GM18526 (cell line): Measurements from ENCODE around the gene GRB7.

Source experiments
- POLR2A ChIP-seq: IDR thresholded peaks from 3 replicates; pipeline ENCODE4 v1.6.1; 2011; ENCODE audit not compliant: insufficient read length; ENCODE audit errors: extremely low read depth

GRB7 gene

DNA sequence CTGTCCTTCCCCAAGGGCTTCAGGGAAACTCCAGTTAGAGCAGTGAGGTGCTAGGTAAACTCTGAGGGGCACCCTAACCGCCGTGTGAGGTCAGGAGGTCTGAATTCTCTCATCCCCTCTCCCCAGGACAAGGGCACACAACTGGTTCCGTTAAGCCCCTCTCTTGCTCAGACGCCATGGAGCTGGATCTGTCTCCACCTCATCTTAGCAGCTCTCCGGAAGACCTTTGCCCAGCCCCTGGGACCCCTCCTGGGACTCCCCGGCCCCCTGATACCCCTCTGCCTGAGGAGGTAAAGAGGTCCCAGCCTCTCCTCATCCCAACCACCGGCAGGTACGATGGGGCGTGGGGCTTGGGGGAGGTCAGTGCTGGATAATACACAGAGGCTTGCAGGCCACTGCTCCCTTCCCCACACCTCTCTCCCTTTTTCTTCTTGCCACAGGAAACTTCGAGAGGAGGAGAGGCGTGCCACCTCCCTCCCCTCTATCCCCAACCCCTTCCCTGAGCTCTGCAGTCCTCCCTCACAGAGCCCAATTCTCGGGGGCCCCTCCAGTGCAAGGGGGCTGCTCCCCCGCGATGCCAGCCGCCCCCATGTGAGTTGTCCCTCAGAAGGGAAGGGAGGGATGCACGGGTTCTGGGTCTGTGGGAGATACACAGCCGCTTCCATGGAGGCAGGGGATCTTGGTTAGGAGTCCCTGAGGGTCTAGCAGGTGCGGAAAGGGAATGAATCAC, 4.6 kb downstream of the GRB7 start:
- TF ChIP-seq POLR2A, result no peak

DNA sequence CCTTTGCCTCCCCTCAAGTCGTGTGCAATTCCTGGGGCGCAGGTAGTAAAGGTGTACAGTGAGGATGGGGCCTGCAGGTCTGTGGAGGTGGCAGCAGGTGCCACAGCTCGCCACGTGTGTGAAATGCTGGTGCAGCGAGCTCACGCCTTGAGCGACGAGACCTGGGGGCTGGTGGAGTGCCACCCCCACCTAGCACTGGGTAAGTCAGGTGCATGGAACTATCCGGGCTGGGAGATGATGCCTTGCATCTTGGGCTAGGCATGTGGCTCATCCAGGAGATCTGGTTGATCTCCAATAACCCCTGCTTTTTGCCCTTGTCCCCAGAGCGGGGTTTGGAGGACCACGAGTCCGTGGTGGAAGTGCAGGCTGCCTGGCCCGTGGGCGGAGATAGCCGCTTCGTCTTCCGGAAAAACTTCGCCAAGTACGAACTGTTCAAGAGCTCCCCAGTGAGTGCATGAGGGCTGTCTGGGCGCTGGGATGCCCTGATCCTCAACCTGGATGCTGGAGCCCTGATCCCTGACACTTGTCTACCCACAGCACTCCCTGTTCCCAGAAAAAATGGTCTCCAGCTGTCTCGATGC, 5.2 kb downstream of the GRB7 start:
- TF ChIP-seq POLR2A, result no peak

DNA sequence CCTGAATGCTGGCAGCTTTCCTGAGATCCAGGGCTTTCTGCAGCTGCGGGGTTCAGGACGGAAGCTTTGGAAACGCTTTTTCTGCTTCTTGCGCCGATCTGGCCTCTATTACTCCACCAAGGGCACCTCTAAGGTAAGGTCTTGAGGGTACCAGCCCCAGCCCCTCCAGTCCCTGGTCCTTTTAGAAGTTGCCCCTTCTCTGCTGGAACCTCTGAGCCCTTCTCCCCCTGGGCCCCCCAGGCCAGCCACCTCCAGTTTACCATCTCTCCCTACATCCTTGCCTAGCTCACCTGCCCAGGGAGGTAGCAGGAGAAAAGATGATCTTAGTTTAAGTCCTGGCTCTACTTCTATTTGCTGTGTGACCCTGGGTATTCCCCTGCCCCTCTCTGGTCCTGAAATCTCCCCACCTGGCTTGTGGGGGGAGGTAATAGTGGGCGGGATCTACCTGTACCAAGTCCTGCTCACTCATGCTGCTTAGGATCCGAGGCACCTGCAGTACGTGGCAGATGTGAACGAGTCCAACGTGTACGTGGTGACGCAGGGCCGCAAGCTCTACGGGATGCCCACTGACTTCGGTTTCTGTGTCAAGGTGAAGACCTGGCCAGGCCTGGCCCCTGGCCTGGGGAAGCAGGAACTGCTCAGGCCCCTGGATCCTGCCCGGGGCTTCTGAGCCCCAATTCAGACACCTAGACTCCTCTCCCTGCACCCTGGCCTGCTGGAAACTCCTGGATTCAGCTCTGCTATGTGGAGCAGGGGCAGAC, 6.5 kb downstream of the GRB7 start:
- no peak for TF ChIP-seq POLR2A

DNA sequence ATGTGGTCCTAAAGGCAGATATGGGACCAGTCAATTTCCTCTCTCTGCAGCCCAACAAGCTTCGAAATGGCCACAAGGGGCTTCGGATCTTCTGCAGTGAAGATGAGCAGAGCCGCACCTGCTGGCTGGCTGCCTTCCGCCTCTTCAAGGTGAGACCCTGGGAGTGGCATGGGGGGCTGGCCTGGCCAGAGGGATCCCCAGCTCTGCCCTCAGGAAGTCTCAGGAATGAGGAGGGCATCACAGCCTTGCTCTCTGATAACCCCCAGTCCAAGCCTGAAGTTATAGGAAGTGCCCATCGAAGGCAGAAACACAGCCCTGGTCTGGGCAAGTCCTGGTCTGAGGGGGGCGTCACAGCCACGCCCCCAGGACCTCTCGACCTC, 7.1 kb downstream of the GRB7 start:
- no peak for TF ChIP-seq POLR2A

DNA sequence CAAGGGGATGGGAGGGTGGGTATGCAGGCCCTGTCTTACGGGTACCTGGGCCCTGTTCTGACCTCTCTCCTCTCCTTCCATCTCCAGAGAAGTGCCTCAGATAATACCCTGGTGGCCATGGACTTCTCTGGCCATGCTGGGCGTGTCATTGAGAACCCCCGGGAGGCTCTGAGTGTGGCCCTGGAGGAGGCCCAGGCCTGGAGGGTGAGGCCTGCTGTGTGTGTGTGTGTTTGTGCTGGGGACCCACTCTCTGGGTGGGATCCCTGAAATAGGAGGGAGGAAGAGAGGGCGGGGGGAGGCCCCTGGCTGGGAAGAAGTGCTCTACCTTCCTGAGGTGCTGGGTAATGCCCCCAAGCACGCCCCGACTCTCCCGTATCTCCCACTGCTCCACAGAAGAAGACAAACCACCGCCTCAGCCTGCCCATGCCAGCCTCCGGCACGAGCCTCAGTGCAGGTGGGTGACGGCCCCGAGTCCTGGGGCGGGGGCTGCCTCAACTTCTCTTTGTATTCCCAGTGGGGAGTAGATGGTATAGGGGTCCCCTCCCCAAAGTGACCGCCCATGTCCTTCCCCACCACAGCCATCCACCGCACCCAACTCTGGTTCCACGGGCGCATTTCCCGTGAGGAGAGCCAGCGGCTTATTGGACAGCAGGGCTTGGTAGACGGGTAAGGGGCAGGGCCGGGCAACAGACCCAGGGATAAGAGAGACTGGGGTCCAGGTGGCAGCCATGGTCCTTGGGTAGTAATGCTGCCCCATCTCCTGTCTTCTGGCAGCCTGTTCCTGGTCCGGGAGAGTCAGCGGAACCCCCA, 7.8 kb downstream of the GRB7 start:
- no peak for TF ChIP-seq POLR2A

DNA sequence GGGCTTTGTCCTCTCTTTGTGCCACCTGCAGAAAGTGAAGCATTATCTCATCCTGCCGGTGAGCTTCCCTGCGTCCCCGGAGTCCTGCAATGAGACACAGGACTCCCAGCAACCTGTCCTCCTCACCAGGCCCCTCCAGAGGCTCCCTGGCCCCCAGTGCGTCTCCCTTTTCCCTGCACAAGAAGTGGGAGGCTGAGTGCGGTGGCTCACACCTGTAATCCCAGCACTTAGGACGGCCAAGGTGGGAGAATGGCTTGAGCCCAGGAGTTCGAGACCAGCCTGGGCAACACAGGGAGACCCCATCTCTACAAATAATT, 8.4 kb downstream of the GRB7 start:
- TF ChIP-seq POLR2A, result no peak

DNA sequence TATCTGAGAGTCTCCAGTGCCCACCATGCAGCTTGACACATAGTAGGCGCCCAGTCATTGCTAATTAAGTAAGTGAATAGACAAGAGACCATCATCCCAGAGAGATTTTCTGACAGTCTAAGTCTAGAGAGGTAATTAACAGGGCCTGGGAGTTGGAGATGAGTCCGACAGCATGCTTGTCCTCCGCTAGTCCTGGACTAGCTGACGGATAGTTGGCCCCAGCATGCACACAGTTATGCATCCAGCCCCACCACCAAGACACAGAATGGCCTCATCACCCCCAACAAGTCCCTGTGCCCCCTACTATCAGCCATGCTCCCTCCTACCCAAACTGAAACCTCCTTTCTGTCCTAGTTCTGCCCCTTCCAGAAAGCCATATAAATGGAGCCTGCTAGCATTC, 10.0 kb downstream of the GRB7 start:
- TF ChIP-seq POLR2A, result no peak

DNA sequence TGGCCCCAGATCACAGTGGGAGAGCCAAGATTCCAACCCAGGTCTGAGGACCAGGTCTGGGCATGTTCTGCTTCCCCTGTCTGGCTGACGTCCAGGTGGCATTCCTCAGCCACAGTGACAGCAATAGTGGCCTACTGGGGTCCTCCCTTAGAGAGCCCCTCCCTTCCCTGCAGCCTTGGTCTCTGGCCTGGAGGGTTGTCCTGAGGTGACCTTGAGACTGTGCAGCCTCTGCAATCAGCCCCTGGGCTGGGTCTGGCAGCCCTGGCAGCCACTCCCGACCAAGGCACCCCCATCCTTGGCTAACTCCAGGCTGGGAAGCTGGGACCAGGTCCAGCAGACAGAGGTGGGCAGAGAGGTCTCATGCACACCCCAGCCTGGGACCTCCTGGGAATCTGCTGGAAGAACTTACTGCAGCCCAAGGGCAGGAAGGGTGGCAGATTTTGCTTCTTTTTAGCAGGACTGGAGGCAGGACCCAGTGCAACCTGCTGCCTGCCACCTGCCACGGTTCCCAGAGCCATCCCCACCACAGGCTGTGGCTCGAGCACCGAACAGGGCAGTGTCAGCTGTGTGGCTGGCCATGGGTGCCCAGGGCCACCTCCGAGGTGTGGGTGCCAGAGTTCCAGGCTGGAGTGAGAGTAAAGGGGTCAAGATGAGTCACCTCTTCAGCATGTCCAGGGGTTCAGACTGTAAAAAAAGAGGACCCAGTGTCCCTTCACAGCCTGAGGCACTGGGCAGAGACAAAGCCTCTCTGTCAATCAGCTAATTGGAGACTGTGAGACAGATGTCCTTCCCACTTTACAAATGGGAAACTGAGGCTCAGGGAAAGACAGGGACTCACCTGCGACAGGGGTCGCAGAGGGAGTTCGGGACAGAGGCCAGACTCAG, 12.6 kb downstream of the GRB7 start:
- no peak for TF ChIP-seq POLR2A

DNA sequence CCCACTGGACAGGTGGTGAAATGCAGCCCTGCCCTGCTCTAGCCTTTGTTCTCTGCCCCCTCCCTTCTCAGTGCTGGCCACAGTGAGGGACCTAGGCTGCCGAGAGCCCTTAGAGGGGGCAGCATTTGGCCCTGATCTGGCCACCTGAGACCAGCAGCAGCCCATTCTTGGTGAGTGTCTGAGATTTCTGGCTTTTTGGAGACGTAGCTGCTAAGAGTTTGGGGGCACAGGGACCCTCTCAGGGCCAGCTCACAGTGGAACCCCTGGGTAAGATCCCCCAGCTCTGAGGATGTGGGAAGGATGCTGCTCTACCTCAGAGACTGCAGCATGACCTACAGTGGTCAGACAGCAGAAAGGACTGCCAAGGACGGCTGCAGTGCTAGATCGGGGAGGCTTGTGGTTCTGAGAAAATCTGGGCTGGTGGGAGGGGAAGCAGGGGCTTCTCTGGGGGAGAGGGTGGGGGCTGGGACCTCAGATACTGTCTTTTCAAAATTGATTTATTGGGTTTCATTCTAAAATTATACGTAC, 13.3 kb downstream of the GRB7 start:
- no peak for TF ChIP-seq POLR2A

DNA sequence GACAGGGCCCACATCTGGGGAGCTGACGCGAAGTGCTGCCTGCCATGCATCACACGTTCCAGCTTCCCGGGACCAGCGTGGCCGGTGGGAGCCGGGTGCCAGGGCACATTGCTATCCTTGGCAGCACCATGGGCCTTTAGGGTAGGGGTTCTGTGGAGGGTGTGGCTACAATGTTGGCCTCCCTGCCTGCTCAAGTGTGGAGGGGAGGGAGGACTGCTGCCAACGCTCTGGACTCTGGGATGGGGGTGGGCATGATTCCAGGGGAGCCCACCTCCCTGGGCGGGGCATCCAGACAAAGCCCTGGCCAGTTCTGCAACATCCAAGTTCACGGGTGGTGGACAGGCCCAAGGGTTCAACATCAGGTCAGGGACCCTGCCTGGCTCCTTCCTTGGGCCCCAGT, 13.9 kb downstream of the GRB7 start:
- TF ChIP-seq POLR2A, result no peak

DNA sequence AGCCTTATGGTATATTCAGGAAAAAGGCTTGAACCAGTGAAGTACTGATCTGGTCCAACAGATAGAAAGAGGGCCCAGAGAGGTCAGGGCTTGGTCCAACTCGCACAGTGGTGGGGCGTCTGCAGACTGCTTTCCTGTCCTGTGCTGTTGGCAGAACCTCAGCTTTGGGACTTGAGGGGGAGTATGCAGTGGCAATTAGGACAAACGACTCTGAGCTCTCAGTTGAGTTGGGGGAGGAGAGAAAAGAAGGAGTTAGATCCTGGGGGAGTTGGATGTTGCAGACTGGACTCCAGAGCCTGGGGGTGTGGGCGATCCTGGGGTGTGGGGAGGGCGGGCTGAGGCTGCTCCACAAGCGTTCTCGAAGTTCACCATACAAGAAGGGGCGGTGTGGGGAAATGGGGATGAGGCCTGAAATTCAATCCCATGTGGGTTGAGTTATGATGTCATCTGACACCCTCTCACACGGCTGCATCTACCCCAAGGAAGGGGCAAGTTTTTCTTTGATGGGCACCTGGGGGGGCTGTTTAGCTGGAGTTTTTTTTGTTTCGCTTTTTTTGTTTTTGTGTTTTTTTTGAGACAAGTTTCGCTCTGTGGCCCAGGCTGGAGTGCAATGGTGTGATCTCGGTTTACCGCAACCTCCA, 14.6 kb downstream of the GRB7 start:
- no peak for TF ChIP-seq POLR2A

DNA sequence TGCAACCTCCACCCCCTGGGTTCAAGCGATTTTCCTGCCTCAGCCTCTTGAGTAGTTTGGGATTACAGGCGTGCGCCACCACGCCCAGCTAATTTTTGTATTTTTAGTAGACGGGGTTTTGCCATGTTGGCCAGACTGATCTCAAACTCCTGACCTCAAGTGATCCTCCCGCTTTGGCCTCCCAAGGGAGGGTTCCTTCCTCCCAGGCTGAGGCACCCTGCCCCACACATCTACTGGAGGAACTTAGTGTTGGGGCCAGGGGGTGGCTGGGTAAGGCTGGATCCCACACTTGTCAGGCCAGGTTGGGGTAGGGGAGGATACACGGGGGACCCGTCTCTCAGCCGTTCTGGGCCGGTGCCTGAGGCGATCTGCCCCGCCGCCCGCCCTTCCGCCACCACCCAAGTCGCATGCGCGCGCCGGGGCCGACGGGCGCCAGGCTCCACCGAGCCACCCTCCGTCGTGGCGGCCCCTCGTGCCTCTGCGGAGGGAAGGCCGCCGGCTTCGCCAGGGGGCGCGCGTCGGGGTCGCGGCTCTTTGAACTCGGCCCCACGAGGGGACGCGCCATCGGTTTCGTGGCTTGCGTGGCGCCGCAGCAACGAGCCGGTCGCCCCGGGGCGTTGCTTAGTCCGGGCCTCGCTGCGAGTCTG, 15.9 kb downstream of the GRB7 start:
- peak; percentile 54 for TF ChIP-seq POLR2A

DNA sequence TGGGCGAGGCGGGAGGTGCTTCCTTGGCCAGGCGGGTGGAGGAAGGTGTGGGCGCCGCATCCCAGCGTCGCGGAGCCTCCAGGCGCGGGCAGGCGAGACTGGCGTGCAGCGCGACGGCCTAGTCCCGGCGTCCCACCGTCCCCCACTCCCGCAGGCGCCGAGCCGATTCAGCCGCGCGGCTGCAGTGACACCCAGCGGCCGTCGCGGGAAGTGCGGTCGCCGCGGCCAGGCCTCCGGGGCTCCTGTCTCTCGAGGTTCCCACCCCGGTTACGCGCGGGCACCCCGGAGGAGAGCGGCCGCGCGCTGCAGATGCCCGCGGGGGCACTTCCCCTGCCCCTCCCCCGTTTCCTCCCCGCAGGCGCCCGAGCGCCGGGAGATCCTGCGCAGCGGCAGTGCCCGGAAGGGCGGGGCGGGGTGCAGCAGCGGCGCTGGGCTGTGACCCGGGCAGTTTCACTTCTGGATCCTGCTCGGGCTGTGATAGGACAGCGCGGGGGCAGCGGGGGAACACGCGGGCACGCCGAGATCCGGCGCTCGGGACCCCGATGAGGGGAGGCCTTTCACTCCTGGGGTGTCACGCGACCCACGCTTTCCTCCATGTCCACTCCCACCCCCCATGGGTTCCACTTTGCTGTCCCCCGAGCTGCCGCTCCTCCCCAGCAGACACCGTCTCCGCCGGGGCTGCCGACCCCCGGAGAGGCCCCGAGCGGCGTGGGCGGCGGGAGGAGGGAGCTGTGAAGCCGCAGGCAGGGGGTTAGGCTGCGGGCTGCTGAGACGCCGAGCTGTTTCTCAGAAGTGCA, 16.6 kb downstream of the GRB7 start:
- peak; percentile 53 for TF ChIP-seq POLR2A

DNA sequence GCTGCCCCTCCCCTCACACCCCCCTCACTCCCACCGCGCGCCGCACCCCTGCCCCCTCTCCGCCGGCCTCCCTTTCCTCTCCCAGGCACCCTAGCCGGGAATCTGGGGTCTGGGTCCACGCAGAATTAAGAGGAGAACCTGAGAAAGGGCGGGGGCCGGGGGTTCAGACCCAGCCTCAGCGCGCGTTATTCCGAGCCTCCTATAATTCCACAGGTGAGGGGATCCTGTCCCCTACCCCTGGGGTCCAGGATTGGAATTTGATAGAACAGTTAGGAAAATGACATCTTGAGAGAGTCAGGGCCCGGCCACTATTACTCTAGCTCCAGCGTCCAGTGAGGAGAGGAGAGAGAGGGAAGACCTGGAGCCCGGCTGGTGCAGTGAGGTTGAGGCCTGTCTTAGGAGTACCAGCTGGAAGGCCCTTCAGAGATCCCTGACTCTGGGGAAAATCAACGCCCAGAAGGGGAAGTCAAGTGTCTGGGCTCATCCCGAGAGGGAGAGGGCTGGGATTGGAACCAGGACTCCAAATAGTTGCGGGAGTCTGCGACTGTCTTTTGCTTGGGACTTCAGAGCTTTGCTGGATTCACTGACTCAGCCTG, 17.3 kb downstream of the GRB7 start:
- no peak for TF ChIP-seq POLR2A
